OCI-LY1 (cell line): ENCODE measurements around the gene TRPM4.
"Not testable (repeated sequence)": the region's sequence is repeated elsewhere in the genome, so short reads cannot be mapped to it uniquely, and the experiment has no call there.

Experiments
- CTCF ChIP-seq: fragments of 200-600 bp; sonication (generic), shearing (Covaris generic); IDR thresholded peaks from 2 replicates; pipeline ENCODE4 v1.5.1; 2017; ENCODE audit warnings: mild to moderate bottlenecking, antibody characterized with exemption, low read length, moderate library complexity, mixed read lengths
- EZH2 ChIP-seq: fragments of 200-600 bp; sonication (generic), shearing (Covaris generic); IDR thresholded peaks from 2 replicates; pipeline ENCODE4 v1.8.0; 2017; ENCODE audit warnings: borderline replicate concordance, mixed run types, mild to moderate bottlenecking, antibody characterized with exemption, low read length, moderate library complexity, mixed read lengths

- TF ChIP-seq CTCF, EZH2: not testable (repeated sequence)
These were observed 34.3 kb upstream of the TRPM4 start for GRCh38 chr19:49123285-49123684.
